CD4-positive, alpha-beta T cell (primary cell): ENCODE results near the gene CKS2. TPM values are rescaled to one million over a fixed set of nuclear protein-coding genes. Genes with fewer than 3 reads are reported as not detected.
A peak's percentile ranks its signal among the peaks of the same experiment; 100 is the strongest.

Experiments
- ATAC-seq: fragments of 200-7000 bp; cut with Tn5 transposase; one replicate; pipeline ENCODE4 v1.10.0; 2022; ENCODE audit warnings: mild to moderate bottlenecking; ENCODE audit not compliant: poor library complexity
- CTCF ChIA-PET: fragments of 350-600 bp; sonication (Branson Sonifier 250); formaldehyde crosslinking; loops from one replicate; lab custom pipeline; 2021; ENCODE audit warnings: antibody characterized with exemption, inconsistent platforms; lab: Charles Lee
- POLR2A ChIA-PET: fragments of 350-600 bp; sonication (Branson Sonifier 250); formaldehyde crosslinking; loops from one replicate; lab custom pipeline; 2021; ENCODE audit warnings: antibody characterized with exemption, inconsistent platforms; lab: Charles Lee
- DNase-seq, 14 experiments: peaks; one replicate each; pipeline ENCODE4 v3.0.0-alpha.2; 2013 to 2020; ENCODE audit warnings: mixed read lengths in 2 of 14
- H3K27ac ChIP-seq, 2 donors: one replicate each; pipeline versions ENCODE4 v1.5.1 to v1.7.0; 2013; ENCODE audit warnings: low read length in 2 of 2, low read depth in 1 of 2, mild to moderate bottlenecking in 1 of 2
- H3K27me3 ChIP-seq, 2 experiments: 1 replicate in 1 of 2; 2 replicates in 1 of 2; pipeline versions ENCODE4 v1.6.1 to v1.7.0; 2013; ENCODE audit warnings: low read length in 2 of 2, control low read depth in 1 of 2, mild to moderate bottlenecking in 1 of 2, moderate library complexity in 1 of 2; ENCODE audit not compliant: insufficient read depth in 2 of 2, control insufficient read depth in 1 of 2
- H3K36me3 ChIP-seq: one replicate; pipeline ENCODE4 v1.6.1; 2013; ENCODE audit warnings: low read length, control low read depth; ENCODE audit not compliant: insufficient read depth
- H3K4me1 ChIP-seq: one replicate; pipeline ENCODE4 v1.6.1; 2013; ENCODE audit warnings: low read length, control low read depth; ENCODE audit not compliant: insufficient read depth
- H3K4me3 ChIP-seq: one replicate; pipeline ENCODE4 v1.5.1; 2013; ENCODE audit warnings: mild to moderate bottlenecking, low read length, moderate library complexity
- H3K9me3 ChIP-seq, 2 experiments: 1 replicate in 1 of 2; 2 replicates in 1 of 2; pipeline versions ENCODE4 v1.6.1 to v1.7.0; 2013; ENCODE audit warnings: low read length in 2 of 2, mild to moderate bottlenecking in 2 of 2, control low read depth in 1 of 2, moderate library complexity in 1 of 2; ENCODE audit not compliant: control insufficient read depth in 1 of 2, insufficient read depth in 1 of 2
- H3K27ac Mint-ChIP-seq: one replicate; pipeline ENCODE4 v1.8.0; 2020; ENCODE audit warnings: mixed read lengths
- H3K27me3 Mint-ChIP-seq: one replicate; pipeline ENCODE4 v1.8.0; 2021; ENCODE audit warnings: mixed read lengths
- H3K36me3 Mint-ChIP-seq: one replicate; pipeline ENCODE4 v1.8.0; 2021; ENCODE audit warnings: low read depth, mixed read lengths
- H3K4me1 Mint-ChIP-seq: one replicate; pipeline ENCODE4 v1.8.0; 2021; ENCODE audit warnings: low read depth, mixed read lengths
- H3K4me3 Mint-ChIP-seq: one replicate; pipeline ENCODE4 v1.8.0; 2020; ENCODE audit warnings: mild to moderate bottlenecking, mixed read lengths
- H3K9me3 Mint-ChIP-seq: one replicate; pipeline ENCODE4 v1.8.0; 2020; ENCODE audit warnings: mixed read lengths
- intact Hi-C, 2 experiments: fragments of 100-400 bp; cut with DNase I in 1 of 2; cut with micrococcal nuclease in 1 of 2; formaldehyde crosslinking; loops; one replicate each; pipeline versions ENCODE4 v1.15.1 to v1.9.0; 2023 to 2025; cut with DNase I, micrococcal nuclease
- total RNA-seq, 174 experiments: library from RNA in 2 of 174; stranded (reverse) in 2 of 174; gene quantifications; one replicate each; pipeline ENCODE4 v1.2.3 and lab custom pipeline; 2021 to 2026
- TF ChIP-seq, protein P1 (sequence below): fragments of 200-600 bp; IDR thresholded peaks from one replicate; pipeline ENCODE4 v1.8.0; 2022; ENCODE audit warnings: antibody characterized with exemption, mild to moderate bottlenecking

The CKS2 gene
- total RNA-seq, 2 experiments from 2014 or later, result 5.6 to 6.9 TPM

DNA sequence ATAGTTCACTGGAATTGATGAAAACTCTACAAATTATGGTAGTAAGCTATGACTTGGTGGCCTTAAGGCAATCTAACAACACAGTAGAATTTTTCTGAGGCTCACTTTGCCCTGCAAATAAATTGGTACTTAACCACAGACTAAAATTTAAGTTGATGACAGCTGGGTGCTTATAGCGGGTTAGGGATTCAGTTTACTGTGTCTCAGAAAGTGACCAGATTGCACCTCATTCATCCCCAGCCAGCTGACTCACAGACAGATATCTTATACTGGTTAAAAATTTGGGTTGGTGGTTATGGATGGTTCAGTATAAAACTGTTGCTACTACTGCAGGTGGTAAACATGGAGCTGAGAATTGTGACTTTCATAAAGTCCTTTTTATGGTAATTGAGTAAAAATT, 2.8 kb downstream of the CKS2 start:
- Histone ChIP-seq H3K27me3 (no peaks in the 10 kb centered on the region), H3K9me3 (no peaks in the 10 kb centered on the region), H3K4me3 (no peak overlapping the region), H3K27ac (no peak overlapping the region), H3K36me3 (no peaks in the 10 kb centered on the region), H3K4me1 (peaks cover 31% of the 10 kb centered on the region)
- Mint-ChIP-seq H3K4me3 (no peak overlapping the region), H3K36me3 (peaks cover 23% of the 10 kb centered on the region), H3K27me3 (no peaks in the 10 kb centered on the region), H3K4me1 (peaks cover 58% of the 10 kb centered on the region), H3K9me3 (no peaks in the 10 kb centered on the region), H3K27ac (peak overlapping the region; percentile 98)
- DNase-seq (no peak), ATAC-seq (no peak)
- CTCF ChIA-PET, result no interaction called here
- TF ChIP-seq, protein P1, sequence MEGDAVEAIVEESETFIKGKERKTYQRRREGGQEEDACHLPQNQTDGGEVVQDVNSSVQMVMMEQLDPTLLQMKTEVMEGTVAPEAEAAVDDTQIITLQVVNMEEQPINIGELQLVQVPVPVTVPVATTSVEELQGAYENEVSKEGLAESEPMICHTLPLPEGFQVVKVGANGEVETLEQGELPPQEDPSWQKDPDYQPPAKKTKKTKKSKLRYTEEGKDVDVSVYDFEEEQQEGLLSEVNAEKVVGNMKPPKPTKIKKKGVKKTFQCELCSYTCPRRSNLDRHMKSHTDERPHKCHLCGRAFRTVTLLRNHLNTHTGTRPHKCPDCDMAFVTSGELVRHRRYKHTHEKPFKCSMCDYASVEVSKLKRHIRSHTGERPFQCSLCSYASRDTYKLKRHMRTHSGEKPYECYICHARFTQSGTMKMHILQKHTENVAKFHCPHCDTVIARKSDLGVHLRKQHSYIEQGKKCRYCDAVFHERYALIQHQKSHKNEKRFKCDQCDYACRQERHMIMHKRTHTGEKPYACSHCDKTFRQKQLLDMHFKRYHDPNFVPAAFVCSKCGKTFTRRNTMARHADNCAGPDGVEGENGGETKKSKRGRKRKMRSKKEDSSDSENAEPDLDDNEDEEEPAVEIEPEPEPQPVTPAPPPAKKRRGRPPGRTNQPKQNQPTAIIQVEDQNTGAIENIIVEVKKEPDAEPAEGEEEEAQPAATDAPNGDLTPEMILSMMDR, result no peak
- intact Hi-C loops, result loop anchor here in 1 of 2 experiments (10.0 kb wide), 2 partner anchors 211 to 791 kb away; no protein-coding TSS in a partner anchor
- POLR2A ChIA-PET, result no interaction called here

DNA sequence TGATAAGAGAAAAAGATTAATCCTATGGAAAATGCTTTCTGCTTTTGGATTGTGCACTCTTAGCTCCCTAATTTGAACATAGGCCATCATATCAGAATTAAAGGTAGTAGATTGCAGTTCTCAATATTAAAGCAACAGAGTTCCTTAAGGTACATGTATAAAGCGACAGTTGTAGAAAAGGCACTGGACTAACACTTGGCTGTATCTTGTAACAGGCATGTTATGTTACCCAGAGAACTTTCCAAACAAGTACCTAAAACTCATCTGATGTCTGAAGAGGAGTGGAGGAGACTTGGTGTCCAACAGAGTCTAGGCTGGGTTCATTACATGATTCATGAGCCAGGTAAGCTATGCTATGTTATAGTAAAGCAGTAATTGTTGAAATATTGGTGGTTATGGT, 4.0 kb downstream of the CKS2 start:
- ChIA-PET CTCF (no interaction called here), POLR2A (no interaction called here)
- Histone ChIP-seq H3K4me3 (no peak overlapping the region), H3K4me1 (peaks cover 29% of the 10 kb centered on the region), H3K36me3 (peaks cover 1% of the 10 kb centered on the region), H3K27ac (no peak overlapping the region), H3K27me3 (no peaks in the 10 kb centered on the region), H3K9me3 (no peaks in the 10 kb centered on the region)
- Mint-ChIP-seq H3K9me3 (no peaks in the 10 kb centered on the region), H3K4me1 (peaks cover 69% of the 10 kb centered on the region), H3K27ac (peak overlapping the region; percentile 27), H3K4me3 (no peak overlapping the region), H3K36me3 (peaks cover 34% of the 10 kb centered on the region), H3K27me3 (no peaks in the 10 kb centered on the region)
- intact Hi-C loops, result loop anchor here (5.0 to 10.0 kb wide), 4 partner anchors 112 to 928 kb away; partner anchors contain the start of gene SPIN1 (in 1 of the 2)
- no peak for DNase-seq
- TF ChIP-seq, protein P1, result no peak
- no peak for ATAC-seq

DNA sequence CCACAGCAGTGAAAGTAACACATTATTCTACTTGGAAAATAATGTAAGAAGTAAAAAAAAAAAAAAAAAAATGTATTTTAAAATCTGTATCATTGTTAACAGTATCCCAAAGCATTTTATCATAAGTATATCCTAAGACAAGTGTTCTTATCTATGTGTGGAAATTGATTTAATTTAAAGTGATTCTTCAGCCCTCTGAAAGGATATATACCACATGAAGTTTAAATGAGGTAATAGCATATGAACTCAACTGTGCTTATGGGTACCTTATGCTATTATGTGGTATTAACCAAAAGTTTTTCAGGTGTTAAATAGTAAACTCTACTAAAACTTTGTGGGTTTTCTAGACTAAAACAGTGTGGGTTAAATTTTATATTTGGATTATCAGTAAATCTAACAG, 4.5 kb downstream of the CKS2 start:
- Mint-ChIP-seq H3K9me3 (no peaks in the 10 kb centered on the region), H3K4me1 (peaks cover 73% of the 10 kb centered on the region), H3K27ac (peak overlapping the region; percentile 94), H3K27me3 (no peaks in the 10 kb centered on the region), H3K4me3 (no peak overlapping the region), H3K36me3 (peaks cover 37% of the 10 kb centered on the region)
- ATAC-seq, result no peak
- DNase-seq, result no peak
- Histone ChIP-seq H3K4me3 (no peak overlapping the region), H3K9me3 (no peaks in the 10 kb centered on the region), H3K27me3 (no peaks in the 10 kb centered on the region), H3K36me3 (peaks cover 6% of the 10 kb centered on the region), H3K27ac (no peak overlapping the region), H3K4me1 (peaks cover 29% of the 10 kb centered on the region)
- TF ChIP-seq, protein P1, result no peak
- intact Hi-C loops, result loop anchor here (5.0 to 10.0 kb wide), 4 partner anchors 112 to 928 kb away; partner anchors contain the start of gene SPIN1 (in 1 of the 2)
- ChIA-PET CTCF (no interaction called here), POLR2A (no interaction called here)
